GM20000 (cell line): Measurements from ENCODE around the gene WDR36.
A peak's percentile ranks its signal among the peaks of the same experiment; 100 is the strongest.

Experiments used
- DNase-seq: peaks from one replicate; pipeline ENCODE4 v3.0.0; 2012; ENCODE audit warnings: low spot score
- CTCF ChIP-seq: IDR thresholded peaks from 2 replicates; pipeline ENCODE4 v1.5.1; 2012; ENCODE audit warnings: mild to moderate bottlenecking, control low read depth; ENCODE audit errors: extremely low read depth, missing control alignments

The WDR36 gene

DNA sequence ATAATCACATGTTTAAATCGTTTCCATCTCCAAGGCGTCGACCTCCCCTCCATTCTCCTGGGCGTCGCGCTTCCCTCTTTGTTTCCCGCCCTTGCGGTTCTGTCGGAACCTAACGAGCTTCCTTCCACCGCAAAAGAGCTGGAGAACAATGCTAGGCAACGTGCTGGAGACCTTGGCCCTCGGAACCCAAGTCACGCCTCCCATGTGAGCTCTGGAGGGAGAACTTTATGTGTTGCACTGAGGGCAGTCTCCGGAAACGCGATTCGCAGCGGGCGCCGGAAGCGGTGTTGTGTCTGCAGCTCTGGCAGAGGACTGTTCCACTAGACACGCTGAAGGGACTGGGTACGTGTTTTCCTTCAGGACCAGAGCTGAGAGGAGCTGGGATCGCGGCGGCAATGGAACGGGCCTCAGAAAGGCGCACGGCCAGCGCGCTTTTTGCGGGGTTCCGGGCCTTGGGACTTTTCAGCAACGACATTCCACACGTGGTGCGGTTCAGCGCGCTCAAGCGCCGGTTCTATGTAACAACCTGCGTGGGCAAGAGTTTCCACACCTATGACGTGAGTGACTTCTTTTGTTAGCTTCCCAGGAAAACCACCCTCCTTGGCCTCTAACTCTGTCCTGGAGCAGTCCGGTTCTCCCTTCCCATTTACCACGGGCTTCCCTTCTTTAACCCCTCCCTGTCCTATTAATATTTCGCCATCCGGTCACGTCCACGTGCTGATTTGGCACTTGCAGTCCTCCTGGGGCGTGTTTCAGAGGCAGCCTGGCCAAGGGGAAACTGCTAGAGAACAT, at the start of gene WDR36:
WDR36 (plus strand) TSS at position 287 of the 792 bp plus-strand sequence; CDS start at position 396, 109 bp downstream.
- DNase-seq: peak; percentile 80
- no peak for TF ChIP-seq CTCF

- DNase-seq: no peak
- TF ChIP-seq CTCF: no peak
Observed at GRCh38 chr5:111043712-111044506, 48.2 kb upstream of the WDR36 start.

GRCh38 chr5:111058064-111058463, 34.1 kb upstream of the WDR36 start:
- TF ChIP-seq CTCF: no peak
- DNase-seq: no peak

- no peak for DNase-seq
- TF ChIP-seq CTCF: no peak
Observed at GRCh38 chr5:111060169-111060568, 32.0 kb upstream of the WDR36 start.

- DNase-seq: no peak
- no peak for TF ChIP-seq CTCF
Observed at GRCh38 chr5:111061618-111062017, 30.5 kb upstream of the WDR36 start.

DNA sequence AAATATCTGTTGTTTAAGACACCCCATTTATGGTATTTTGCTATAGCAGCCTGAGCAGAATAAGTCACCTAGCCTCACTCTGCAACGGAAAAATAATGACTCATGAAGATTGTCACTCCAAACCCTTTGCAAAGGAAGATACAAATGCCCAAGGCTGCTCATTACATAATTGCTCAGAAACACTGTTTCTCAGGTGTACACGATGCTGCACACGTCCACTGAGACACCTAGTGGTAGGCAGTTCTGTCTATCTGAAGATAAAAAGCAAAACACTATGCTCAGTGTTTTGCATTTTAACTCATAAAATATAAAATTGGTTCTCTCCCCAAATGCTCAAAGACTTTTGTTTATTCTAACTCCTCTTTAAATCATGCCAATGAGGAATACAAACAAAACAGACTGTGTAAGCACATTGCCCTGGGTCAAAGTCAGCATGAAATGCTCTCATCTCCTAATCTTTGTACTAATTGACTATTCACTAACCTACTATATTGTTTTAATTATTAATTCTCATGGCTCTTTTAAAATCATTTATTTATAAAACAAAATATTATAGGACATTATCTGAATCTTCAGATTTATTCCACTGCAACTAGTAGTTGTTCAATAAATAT, 28.3 kb upstream of the WDR36 start:
- peak; percentile 35 for TF ChIP-seq CTCF
- peak; percentile 38 for DNase-seq
